ENCODE measurements around the gene INPP5A.
A peak's percentile ranks its signal among the peaks of the same experiment; 100 is the strongest.

Gene INPP5A

DNA sequence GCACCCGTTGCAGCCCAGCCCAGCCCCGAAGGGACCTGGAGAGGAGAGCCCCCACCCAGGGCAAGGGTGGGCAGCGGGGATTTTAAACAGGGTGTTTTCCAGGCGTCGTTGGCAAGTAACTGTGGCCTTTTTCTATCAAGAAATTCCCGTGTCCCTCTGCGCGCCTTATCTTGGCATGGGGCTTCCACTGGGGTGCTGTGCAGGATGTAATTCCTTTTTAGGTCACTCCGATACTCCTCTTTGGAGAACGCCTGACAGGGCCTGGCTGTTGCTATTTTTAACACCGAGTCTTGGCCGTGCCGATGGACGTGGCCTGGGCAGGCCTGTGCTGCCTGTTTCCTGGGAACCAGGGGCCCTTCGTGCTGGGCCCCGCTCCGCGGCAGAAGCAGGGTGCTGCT lies 93.8 kb downstream of the INPP5A start:
- no peak for DNase-seq (ENCODE audit: low read depth)

DNA sequence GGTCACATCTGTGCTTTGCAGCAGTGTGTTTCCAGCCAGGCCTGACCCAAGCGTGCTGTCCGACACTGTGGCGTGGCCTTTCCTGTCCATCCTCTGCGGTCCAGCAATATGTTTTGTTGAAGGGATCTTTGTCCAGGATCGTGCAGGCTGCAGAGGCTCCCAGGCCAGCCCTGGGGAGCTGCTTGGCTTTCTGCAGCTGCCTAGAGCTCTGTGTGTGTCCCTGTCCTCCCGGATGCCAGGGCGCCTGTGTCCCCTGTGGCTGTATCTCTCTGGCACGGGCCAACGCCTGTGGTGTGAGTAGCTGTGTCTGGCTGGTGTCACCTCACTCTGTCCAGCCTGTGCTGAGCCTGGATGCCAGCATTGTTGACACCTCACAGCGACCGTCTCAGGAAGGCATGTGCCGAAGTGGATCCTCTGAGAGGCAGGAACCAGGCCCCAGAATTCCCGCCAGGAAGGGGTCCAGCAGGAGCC lies 94.5 kb downstream of the INPP5A start:
- DNase-seq (ENCODE audit: low read depth), result no peak

DNA sequence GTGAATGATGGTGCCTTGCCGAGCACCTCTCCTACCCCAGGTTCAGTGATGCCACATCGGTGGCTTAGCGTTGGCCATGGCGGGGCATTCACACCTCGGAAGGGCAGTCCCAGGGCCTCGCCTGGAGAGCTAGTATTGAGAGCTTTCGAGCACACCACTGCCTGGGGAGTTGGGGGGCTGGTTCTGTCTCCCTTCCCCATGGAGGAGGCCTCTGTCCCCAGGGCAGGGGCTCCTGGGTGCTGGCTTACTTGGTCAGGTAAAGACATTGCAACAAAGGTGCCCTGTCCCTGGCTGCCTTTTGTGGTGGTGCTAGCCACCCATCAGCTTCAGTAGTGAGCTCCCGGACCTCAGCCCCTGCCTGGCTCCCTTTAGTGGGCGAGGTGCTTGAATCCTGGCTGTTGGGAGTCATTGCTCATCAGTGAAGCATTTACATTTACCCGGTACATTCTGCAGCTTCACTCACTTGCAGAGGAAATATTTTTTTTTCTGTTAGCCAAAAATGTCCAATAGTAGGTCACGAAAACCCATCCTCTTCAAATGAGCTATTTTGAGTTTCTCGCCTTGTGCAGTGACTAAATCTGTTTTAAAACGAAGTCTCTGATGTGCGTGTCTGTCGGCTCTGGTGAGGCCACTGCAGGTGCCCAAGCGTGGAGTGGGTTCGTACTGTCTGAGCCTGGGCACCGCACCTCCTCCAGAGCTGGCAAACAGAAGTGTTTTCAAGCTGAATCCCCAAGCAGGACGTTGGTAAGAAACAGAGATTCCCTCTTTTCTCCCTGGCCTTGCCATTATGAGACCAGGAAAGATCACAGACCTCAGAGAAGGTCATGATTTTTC lies 95.5 kb downstream of the INPP5A start:
- peak; percentile 40 for DNase-seq (ENCODE audit: low read depth)

DNA sequence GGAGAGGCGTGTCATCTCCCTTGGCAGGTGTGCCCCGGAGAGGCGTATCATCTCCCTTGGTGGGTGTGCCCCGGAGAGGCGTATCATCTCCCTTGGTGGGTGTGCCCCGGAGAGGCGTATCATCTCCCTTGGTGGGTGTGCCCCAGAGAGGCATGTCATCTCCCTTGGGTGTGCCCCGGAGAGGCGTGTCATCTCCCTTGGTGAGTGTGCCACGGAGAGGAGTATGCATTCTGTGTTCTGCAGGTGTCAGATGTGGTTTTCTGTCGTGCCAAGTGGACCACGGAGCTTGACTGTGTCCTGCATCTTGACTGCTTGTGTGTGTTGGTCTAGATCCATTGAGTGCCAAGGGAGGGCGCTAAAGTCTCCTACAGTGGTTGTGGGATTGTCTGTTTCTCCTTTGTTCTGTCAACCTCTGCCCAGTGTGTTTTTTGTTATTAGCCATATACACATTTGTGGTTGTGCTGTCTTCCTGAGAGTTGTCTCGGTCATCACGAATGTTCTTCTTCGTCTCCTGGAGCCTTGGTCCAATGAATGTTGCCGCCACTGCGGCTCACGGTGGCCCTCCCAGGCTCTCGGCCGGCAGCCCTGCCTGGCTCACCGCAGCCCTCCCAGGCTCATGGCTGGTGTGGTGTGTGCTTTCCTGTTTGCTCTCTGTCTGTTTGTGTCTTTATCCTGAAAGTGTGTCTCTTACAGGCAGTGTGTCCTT lies 96.8 kb downstream of the INPP5A start:
- DNase-seq (ENCODE audit: low read depth), result no peak

DNA sequence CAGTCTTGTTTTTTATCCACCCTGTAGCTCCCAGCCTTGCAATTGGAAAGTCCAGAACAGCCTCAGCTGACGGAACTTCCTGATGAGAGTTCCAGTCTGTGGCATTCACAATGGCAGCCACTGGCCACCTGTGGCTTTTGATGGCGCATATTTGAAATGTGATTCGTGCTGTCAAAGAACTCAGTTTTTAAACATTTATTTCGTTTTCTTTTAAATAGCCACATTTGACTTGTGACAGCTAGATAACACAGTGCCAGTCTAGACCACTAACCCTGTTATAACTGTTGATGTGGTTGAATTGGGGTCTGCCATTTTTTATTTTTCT lies 97.3 kb downstream of the INPP5A start:
- DNase-seq (ENCODE audit: low read depth), result no peak

DNA sequence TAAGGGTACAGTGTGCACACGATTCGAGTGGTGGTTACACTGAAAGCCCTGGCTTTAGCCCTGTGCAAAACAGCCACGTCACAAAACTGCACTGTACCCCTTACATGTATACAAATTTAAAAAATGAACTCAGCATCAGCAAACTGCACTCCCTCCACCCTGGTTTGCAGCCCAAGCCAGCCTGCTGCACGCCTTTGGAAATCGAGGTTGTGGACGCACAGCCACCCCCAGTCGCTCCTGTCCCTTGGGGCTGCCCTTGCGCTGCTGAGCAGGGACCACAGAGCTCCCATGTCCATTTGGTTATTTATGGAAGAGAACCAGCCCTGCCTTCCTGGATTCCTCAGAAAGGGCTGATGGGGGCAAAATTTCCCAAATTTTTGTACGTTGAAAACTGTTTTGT lies 98.8 kb downstream of the INPP5A start:
- no peak for DNase-seq (ENCODE audit: low read depth)

DNA sequence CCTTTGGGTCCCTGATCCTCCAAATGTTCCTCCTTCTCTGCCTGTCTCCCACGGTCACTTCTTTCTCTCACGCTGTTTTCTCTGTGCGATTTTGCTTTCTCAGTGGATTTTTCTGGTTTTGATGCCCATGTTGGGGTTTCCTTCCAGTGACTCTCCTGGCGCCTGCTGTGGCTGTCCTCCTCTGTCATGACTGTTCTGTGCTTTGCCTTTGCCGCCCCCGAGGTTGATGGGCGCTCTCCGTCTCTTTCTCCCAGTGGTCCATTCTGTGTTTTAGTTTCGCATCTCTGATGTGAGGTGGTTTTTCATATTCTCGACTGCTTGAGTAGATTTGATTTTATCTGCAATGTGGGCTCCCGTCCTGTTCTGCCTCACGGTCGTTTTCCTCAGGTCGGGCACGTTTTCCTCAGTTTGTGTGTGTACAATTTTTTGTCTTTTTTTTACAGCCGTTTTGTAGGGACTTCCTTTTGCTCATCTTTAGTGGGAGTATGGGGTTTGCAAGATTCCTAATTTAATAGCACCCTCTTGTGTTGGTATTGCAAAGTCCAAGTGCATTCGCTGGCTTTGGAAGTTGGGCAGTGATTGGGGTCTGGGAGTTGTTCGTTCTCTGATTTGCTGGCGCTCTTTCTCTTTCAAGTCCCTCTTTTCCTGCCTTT lies 100.0 kb downstream of the INPP5A start:
- DNase-seq (ENCODE audit: low read depth), result peak; percentile 77

DNA sequence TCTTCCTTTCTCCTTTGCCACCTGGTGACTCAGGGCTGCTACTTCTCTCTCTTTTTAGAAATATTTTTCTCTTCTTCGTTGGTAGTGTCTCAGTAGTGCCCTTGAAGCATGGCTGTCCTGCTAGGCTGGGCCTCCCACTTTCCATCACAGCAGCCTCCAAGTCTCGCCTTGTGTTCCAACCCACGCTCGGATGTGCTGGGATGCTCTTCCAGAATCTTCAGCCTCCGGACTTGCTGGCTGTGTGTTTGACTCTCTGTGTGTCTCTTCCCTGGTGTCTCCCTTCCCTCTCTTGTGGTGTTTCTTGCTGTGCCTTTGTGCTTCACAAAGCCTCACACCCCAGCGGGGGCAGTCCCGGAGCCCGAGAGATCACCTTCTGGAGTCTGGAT lies 100.5 kb downstream of the INPP5A start:
- DNase-seq (ENCODE audit: low read depth), result no peak

DNA sequence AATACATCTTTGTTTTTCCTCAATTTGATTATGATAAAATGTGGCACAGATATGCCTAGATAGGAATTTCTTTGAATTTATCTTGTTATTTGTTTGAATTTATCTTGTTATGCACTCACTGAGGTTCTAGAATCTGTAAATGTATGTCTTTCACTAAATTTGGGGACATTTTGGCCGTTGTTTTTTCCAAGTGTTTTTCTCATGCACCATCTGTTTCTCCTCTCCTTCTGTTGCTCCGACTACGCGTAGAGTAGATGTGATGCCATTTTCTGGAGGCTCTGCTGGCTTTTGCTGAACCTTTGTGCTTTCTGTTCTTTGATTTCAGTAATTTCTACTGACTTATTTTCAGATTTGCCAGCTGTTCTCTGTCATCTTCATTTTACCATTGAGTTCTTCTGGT lies 101.9 kb downstream of the INPP5A start:
- no peak for DNase-seq (ENCODE audit: low read depth)

DNA sequence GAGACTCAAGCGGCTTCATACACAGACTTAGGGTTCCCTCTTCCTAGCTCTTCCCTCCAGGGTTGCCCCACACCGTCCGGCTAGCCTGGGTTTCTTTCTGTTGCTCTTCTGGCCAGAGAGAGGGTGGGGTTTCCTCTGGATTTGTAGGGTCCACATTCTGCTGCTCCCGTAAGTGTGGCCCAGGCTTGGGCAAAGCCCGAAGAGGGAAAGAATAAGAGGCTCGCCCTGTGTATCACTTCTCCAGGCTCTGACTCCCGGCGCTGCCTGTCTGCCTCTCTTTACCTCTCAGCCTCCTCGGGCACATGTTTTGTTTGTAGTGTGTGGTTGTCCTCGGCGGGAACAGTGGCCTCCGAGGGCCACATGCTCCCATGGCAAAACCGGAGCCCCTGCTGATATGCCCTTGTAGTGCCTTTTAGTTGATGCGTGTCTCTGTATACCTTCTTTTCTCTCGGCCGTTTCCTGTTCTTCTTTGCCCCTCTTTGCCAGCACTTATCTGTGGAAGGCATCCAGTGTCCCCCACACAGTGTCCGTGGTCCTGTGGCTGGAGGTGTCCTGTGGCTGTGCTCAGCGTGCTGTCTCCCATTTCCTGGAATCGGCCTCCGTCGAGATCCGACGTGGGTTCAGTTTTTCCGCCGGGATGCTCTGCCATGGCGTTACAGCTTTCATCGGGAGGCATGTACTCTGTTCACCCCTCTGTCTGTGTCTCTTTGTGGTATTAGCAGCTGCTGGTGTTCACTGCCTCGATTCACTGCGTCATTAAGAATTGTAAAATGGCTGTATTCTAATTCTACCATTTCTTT lies 102.9 kb downstream of the INPP5A start:
- no peak for DNase-seq (ENCODE audit: low read depth)

DNA sequence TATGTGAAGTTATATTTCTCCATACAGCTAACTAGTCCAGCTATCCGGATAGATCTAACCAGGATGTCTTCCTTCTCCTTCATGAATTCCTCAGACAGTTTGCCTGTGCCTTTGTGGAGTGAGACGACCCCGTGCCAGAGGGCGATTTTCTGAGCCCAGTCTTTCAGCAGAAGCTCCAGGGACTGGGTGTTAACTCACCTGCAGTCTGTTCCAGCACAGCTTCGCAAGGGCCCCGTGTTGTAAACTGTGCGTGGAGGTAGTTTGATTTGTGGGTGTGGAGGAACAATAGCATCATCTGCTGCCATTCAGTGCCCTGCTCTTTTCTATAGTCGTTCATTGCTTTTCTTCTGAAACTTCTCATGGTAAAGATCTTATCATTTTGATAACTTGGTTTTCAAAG lies 103.8 kb downstream of the INPP5A start:
- DNase-seq (ENCODE audit: low read depth), result no peak

DNA sequence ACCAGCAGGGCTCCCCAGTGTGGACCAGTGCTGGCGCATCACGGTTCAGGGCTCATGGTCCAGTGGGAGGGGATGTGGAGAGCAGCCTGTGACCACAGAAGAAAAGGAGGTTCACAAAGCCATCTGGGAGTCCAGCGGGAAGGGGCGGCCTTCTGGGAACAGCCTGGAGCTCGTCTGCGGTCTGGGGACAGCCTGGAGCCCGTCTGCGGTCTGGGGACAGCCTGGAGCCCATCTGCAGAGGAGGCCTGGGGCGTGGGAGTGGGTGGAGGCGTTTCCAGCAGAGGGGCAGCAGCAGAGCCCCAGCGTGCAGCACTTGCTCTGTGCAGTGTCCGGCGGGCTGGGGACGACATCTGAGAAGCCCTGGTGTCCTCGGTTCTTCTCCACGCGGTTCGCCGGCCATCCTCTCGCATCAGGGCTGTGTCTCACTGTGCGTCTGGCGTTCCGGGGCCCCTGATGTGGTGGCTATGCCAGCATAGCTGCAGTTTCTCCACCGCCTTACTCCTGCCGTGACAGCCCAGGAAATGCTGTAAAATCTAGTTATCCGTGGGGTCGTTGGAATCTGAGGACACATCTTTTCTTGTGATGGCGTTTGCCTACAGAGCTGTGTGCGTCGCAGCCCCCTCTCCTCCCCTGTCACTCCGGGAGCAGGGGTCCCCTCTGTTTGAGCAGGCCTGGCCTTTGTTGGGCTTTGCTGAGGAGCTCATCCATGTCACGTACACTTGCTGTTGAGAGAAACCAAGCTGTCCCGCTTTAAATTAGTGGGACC lies 104.6 kb downstream of the INPP5A start:
- DNase-seq (ENCODE audit: low read depth), result no peak

DNA sequence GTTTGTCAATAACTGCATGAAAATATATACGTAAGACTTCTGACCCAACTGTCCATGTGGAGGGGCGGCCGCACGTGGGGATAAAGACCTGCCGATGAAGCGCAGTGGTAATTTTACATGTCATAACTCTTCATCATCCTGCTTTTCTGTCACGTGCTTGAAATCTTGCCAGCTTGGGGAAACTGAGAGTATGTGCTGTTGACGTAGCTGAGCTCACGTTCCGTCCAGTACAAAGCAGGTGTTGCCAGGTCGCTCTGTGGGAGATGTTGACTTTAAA lies 105.1 kb downstream of the INPP5A start:
- no peak for DNase-seq (ENCODE audit: low read depth)

DNA sequence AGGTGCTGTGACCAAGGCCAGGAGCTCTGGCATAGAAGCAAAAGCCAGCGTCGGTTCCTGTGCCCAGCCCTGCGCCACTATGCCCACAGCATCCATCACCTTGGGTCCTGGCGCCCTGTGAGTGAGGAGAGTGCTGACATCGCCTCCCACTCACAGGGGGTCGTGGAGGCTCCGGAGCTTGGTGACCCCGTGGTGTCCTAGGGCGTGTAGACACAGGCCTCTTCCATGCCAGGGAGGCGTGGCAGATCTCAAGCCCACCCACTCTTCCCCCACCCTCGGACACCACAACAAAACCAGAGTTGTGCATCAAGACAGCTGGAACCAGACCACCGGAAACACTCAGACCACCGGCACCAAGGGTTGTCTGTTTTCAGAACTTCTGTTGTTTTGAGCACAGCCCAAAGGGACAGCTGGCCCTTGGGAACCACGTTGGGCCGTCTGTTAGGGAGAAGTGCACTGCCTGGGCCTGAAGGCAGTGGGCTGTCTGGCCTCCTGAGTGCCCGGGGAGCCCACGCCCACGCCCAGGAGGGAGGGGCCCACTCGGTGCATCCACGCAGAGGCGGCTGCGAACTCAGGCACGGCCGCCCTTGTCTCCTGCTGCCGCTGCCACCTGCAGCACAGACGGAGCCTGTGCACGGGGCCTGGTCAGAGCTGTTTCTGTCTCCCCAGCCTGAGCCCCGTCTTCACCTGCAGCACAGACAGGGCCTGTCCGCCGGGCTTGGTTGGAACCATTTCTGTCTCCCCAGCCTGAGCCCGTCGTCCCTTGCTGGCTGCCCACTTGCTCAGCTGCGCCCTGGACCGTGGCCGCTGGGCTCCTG lies 106.3 kb downstream of the INPP5A start:
- DNase-seq (ENCODE audit: low read depth), result no peak

DNA sequence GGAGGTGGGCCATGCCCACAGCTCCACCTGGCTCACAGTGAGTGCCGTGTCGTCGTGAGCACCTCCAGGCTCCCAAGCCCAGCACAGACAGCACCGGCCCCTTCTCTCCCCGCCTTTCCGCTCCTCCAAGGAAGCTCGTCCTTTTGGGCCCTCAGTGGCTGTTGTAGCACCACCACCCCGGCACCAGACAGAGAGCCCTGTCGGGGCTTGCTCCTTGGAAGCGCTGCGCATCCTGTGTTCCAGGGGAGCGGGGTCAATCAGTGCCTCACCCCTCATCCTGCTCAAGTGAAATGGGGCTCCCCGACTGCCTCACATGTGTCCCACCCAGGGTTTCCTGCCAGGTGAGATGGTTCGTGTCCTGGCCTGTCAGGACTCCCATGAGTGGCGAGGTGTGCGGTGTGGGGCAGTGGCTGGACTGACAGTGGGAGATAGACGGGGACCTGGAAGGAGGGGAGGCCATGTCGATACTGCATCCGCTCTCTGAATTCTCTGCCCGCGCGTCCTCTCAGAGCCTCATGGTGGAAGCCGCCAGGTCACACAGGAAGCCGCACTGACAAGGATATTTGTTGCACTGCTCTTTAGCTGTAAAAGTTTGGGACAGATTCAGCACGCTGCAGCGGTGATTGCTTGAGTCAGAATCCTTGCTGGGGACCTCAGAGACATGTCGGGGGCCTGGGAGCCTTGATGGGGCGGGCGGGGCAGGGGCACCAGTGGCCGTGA lies 107.1 kb downstream of the INPP5A start:
- DNase-seq (ENCODE audit: low read depth), result no peak

DNA sequence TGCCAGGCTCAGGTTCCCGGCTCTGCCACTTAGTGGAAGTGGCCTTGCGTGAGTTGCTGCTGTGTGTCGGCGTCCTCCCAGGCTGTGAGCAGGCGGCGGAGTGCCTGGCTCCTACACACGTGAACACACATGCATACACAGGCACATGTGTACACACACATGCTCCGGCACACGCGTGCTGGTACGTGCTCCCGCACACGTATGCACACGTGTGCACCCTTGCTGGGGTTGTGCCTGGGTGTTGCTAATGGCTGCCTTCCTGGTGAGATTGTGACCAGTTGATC lies 107.6 kb downstream of the INPP5A start:
- no peak for DNase-seq (ENCODE audit: low read depth)

DNA sequence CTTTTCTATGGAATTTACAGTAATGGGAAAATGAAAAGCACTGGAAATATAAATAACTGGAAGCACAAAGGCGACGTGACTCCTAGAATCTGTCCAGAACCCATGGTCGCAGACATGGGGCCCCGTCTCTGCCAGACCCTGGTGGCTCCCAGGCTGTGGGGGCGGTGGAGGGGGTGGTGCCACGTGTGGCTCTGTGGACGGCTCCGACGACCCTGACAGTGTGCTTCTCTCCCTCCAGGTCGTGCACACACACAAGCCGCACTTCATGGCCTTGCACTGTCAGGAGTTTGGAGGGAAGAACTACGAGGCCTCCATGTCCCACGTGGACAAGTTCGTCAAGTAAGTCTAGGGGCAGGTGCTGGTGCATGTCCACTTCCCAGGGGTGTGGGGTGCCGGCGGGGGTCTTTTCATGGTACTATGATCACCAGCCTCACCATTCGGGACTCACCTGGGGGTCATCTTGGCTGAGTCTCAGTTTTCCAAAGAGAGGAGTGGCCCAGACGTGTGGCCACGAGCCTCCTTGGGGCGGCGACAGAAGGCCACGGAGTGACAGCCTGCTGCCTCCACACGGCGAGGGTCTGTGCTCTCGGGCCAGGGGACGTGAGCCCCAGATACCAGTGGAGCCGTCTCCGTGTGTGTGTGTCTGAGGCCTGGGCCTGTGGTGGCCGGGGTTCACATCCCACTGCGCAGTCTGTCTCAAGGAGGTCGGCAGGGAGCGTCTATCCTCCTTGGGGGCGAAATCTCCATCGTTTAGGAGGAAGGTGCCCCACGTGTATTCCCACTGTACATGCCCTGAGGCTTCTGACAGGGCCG lies 108.2 kb downstream of the INPP5A start:
- no peak for DNase-seq (ENCODE audit: low read depth)

DNA sequence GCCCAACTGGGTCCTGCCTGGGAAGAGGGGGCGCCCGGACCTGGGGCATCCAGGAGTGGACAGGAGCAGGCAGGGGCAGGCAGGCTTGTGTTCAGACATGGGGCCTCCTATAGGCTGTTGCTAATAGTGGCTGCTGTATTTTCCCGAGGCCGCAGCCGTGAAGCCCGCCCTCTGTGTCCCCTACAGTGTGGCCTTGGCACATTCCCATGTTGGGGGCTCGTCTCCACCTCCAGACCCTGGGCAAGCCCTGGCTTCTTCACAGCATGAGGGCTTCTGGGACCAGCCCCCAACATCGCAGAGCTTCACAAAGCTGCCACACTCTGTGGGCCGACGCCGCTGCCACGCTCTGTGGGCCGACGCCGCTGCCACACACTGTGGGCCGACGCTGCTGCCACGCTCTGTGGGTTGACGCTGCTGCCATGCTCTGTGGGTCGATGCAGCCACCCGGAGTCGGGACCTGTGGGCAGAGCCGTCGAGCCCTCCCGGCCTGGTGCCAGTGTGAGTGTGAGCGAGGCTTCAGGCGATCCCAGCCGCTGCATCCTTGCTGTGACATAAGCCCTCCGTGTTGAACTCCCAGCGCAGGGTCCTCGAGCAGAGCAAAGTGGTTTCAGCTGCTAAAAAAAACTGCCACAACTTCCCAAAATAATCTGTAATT lies 109.0 kb downstream of the INPP5A start:
- no peak for DNase-seq (ENCODE audit: low read depth)

DNA sequence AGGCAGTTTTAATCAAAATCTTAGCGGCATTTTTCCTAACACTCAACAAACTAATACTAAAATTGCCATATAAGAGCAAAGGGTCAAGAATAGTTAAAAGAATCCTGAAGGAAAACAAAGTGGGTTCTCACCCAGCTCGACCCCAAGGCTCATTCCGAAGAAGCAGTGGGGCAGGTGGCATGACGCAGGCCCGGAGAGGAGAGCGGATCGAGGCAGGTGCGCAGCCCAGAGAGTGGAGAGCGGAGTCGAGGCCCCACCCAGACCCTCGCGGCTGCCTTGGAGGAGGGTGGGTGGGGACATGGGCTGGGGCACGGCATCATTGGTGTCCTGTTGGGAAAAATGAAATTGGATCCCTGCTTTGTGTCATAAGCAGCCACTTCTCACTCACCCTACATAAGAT lies 109.8 kb downstream of the INPP5A start:
- no peak for DNase-seq (ENCODE audit: low read depth)
